SK-N-SH treated with all-trans-retinoic acid at 6 μM for 48 hours (cell line): ENCODE data around the gene CGN.

Experiments used
- ATAC-seq: fragments of 200-7000 bp; cut with Tn5 transposase; 3 replicates; pipeline ENCODE4 v1.9.1; 2020; ENCODE audit warnings: mild to moderate bottlenecking, moderate library complexity
- ARNTL ChIP-seq: fragments of 450-650 bp; formaldehyde crosslinking; IDR thresholded peaks from 2 replicates; pipeline ENCODE4 v1.5.0; 2020; ENCODE audit warnings: low read depth, mild to moderate bottlenecking, moderate library complexity, borderline replicate concordance
- BACH2 ChIP-seq: fragments of 250-450 bp; sonication (Bioruptor Pico); IDR thresholded peaks from 2 replicates; pipeline ENCODE4 v1.9.0; 2021; ENCODE audit warnings: mild to moderate bottlenecking, borderline replicate concordance
- CREB5 ChIP-seq: fragments of 250-450 bp; sonication (Bioruptor Pico); IDR thresholded peaks from 2 replicates; pipeline ENCODE4 v1.5.1; 2020; ENCODE audit warnings: low read depth, mild to moderate bottlenecking, moderate library complexity
- CSDC2 ChIP-seq: fragments of 250-450 bp; sonication (Bioruptor Pico); IDR thresholded peaks from 2 replicates; pipeline ENCODE4 v1.5.0; 2020; ENCODE audit warnings: mild to moderate bottlenecking, moderate library complexity
- CSRNP3 ChIP-seq: fragments of 250-450 bp; sonication (Bioruptor Pico); IDR thresholded peaks from 2 replicates; pipeline ENCODE4 v1.5.1; 2021; ENCODE audit warnings: mild to moderate bottlenecking, moderate library complexity
- ESRRG ChIP-seq: fragments of 250-450 bp; sonication (Bioruptor Pico); IDR thresholded peaks from 2 replicates; pipeline ENCODE4 v1.6.1; 2021; ENCODE audit warnings: mild to moderate bottlenecking
- GLIS3 ChIP-seq: fragments of 250-450 bp; sonication (Bioruptor Pico); IDR thresholded peaks from 2 replicates; pipeline ENCODE4 v1.5.0; 2020; ENCODE audit warnings: mild to moderate bottlenecking, moderate library complexity
- ISL1 ChIP-seq: fragments of 250-450 bp; sonication (Bioruptor Pico); IDR thresholded peaks from 2 replicates; pipeline ENCODE4 v2.1.2; 2022; ENCODE audit warnings: mild to moderate bottlenecking, moderate library complexity
- PATZ1 ChIP-seq: fragments of 250-450 bp; sonication (Bioruptor Pico); IDR thresholded peaks from 2 replicates; pipeline ENCODE4 v1.8.0; 2020; ENCODE audit warnings: mild to moderate bottlenecking, moderate library complexity, borderline replicate concordance
- POU6F1 ChIP-seq: fragments of 250-450 bp; sonication (Bioruptor Pico); IDR thresholded peaks from 2 replicates; pipeline ENCODE4 v1.8.0; 2021; ENCODE audit warnings: low read depth, mild to moderate bottlenecking, moderate library complexity, borderline replicate concordance
- RARB ChIP-seq: fragments of 250-450 bp; sonication (Bioruptor Pico); IDR thresholded peaks from 2 replicates; pipeline ENCODE4 v1.8.0; 2021; ENCODE audit warnings: mild to moderate bottlenecking, moderate library complexity
- SNAI2 ChIP-seq: fragments of 250-450 bp; sonication (Bioruptor Pico); IDR thresholded peaks from 2 replicates; pipeline ENCODE4 v1.5.0; 2020; ENCODE audit warnings: mild to moderate bottlenecking, moderate library complexity
- TCF4 ChIP-seq: fragments of 250-450 bp; sonication (Bioruptor Pico); IDR thresholded peaks from 2 replicates; pipeline ENCODE4 v1.8.0; 2021; ENCODE audit warnings: mild to moderate bottlenecking, moderate library complexity, borderline replicate concordance
- TSHZ2 ChIP-seq: fragments of 250-450 bp; sonication (Bioruptor Pico); IDR thresholded peaks from 2 replicates; pipeline ENCODE4 v1.5.0; 2020; ENCODE audit warnings: mild to moderate bottlenecking, moderate library complexity
- ZC3H10 ChIP-seq: fragments of 250-450 bp; sonication (Bioruptor Pico); IDR thresholded peaks from 2 replicates; pipeline ENCODE4 v1.5.1; 2021; ENCODE audit warnings: mild to moderate bottlenecking, moderate library complexity
- ZFP3 ChIP-seq: fragments of 250-450 bp; sonication (Bioruptor Pico); IDR thresholded peaks from 2 replicates; pipeline ENCODE4 v1.5.0; 2020; ENCODE audit warnings: mild to moderate bottlenecking, moderate library complexity
- ZNF565 ChIP-seq: fragments of 450-650 bp; formaldehyde crosslinking; conservative IDR thresholded peaks from 2 replicates; pipeline ENCODE4 v1.5.0; 2020; ENCODE audit warnings: low read depth, mild to moderate bottlenecking, moderate library complexity
- ZNF70 ChIP-seq: fragments of 450-650 bp; formaldehyde crosslinking; IDR thresholded peaks from 2 replicates; pipeline ENCODE4 v1.5.0; 2020; ENCODE audit warnings: mild to moderate bottlenecking, moderate library complexity
- ZNF8 ChIP-seq: fragments of 450-650 bp; formaldehyde crosslinking; IDR thresholded peaks from 2 replicates; pipeline ENCODE4 v1.5.0; 2020; ENCODE audit warnings: mild to moderate bottlenecking, moderate library complexity

The CGN gene

GRCh38 chr1:151513626-151514121 is 2.5 kb downstream of the CGN start:
- ATAC-seq = no peak
- no peak for TF ChIP-seq CSDC2 (CRISPR knock-in tag)
- no peak for TF ChIP-seq PATZ1 (CRISPR knock-in tag)
- no peak for TF ChIP-seq ZNF565
- no peak for TF ChIP-seq TSHZ2 (CRISPR knock-in tag)
- no peak for TF ChIP-seq SNAI2 (CRISPR knock-in tag)
- no peak for TF ChIP-seq RARB (CRISPR knock-in tag)
- TF ChIP-seq CSRNP3 = no peak
- TF ChIP-seq TCF4 (CRISPR knock-in tag) = peak; percentile 35; the same call in 1 of the 2 replicates
- TF ChIP-seq, all 23 proteins: peak for 1

- TF ChIP-seq ZFP3 (CRISPR knock-in tag) = no peak
- TF ChIP-seq ZNF70 (CRISPR knock-in tag) = no peak
- no peak for TF ChIP-seq GLIS3 (CRISPR knock-in tag)
- TF ChIP-seq ZNF8 = no peak
- no peak for TF ChIP-seq RARB (CRISPR knock-in tag)
- no peak for TF ChIP-seq CREB5 (CRISPR knock-in tag)
- TF ChIP-seq ZC3H10 = no peak
- no peak for TF ChIP-seq TCF4 (CRISPR knock-in tag)
- no peak for TF ChIP-seq POU6F1 (CRISPR knock-in tag)
- no peak for TF ChIP-seq BACH2 (CRISPR knock-in tag)
- TF ChIP-seq ISL1 (CRISPR knock-in tag) = no peak
- no peak for TF ChIP-seq ARNTL (CRISPR knock-in tag)
- TF ChIP-seq TSHZ2 (CRISPR knock-in tag) = no peak
- no peak for TF ChIP-seq SNAI2 (CRISPR knock-in tag)
- no peak for TF ChIP-seq ESRRG
- TF ChIP-seq CSDC2 (CRISPR knock-in tag) = no peak
- TF ChIP-seq PATZ1 (CRISPR knock-in tag) = no peak
- no peak for ATAC-seq
Observed at GRCh38 chr1:151514366-151514765, 3.2 kb downstream of the CGN start.
